HL-60 (cell line): Measurements from ENCODE around the gene PSMG1.

Experiments used
- DNase-seq, 2 experiments: peaks; one replicate each; pipeline ENCODE4 v3.0.0-alpha.2; 2010 to 2020; ENCODE audit warnings: low read depth in 1 of 2, low spot score in 1 of 2
- H3K27ac ChIP-seq: fragments of 250-450 bp; sonication (Bioruptor Pico); replicated peaks from 2 replicates; pipeline ENCODE4 v1.5.1; 2020; ENCODE audit warnings: mild to moderate bottlenecking, moderate library complexity
- H3K27me3 ChIP-seq: fragments of 250-450 bp; sonication (Bioruptor Pico); 2 replicates; pipeline ENCODE4 v1.5.1; 2021; ENCODE audit warnings: mild to moderate bottlenecking, moderate library complexity; ENCODE audit not compliant: insufficient read depth, poor library complexity, severe bottlenecking
- H3K4me3 ChIP-seq: replicated peaks from 2 replicates; pipeline ENCODE4 v1.5.1; 2011; ENCODE audit warnings: mild to moderate bottlenecking, control low read depth, low read length; ENCODE audit not compliant: insufficient read depth
- GABPA ChIP-seq: IDR thresholded peaks from 2 replicates; pipeline ENCODE4 v1.6.1; 2012; ENCODE audit warnings: low read depth
- POLR2AphosphoS5 ChIP-seq: IDR thresholded peaks from 2 replicates; pipeline ENCODE4 v1.6.1; 2012; ENCODE audit warnings: low read depth
- SPI1 ChIP-seq: IDR thresholded peaks from 2 replicates; pipeline ENCODE4 v1.6.1; 2012; ENCODE audit warnings: low read depth, mild to moderate bottlenecking, borderline replicate concordance
- TF ChIP-seq, protein P1 (sequence below): IDR thresholded peaks from one replicate; pipeline ENCODE4 v1.5.1; 2011; ENCODE audit warnings: low read length, control low read depth, inconsistent platforms; ENCODE audit not compliant: insufficient read depth
- TF ChIP-seq, protein P2 (sequence below): IDR thresholded peaks from 2 replicates; pipeline ENCODE4 v1.6.1; 2012; ENCODE audit warnings: low read depth; ENCODE audit not compliant: insufficient replicate concordance

Gene PSMG1

DNA sequence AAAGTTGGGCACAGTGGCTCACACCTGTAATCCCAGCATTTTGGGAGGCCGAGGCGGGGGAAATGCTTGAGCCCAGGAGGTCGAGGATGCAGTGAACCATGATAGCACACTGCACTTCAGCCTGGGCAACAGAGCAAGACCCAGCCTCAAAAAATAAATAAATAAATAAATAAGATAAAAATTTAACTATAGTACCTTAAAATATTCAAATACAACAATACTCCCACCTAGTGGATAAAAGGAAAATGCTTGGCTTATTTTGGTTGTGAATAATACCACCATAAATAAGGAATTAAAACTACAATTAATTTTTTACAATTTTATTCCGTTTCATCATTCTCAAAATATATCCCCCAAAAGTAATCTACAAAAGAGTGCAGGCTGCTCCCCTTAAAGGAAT, 8.1 kb downstream of the PSMG1 start:
- DNase-seq, result no peak
- TF ChIP-seq GABPA, result no peak
- TF ChIP-seq, protein P1, sequence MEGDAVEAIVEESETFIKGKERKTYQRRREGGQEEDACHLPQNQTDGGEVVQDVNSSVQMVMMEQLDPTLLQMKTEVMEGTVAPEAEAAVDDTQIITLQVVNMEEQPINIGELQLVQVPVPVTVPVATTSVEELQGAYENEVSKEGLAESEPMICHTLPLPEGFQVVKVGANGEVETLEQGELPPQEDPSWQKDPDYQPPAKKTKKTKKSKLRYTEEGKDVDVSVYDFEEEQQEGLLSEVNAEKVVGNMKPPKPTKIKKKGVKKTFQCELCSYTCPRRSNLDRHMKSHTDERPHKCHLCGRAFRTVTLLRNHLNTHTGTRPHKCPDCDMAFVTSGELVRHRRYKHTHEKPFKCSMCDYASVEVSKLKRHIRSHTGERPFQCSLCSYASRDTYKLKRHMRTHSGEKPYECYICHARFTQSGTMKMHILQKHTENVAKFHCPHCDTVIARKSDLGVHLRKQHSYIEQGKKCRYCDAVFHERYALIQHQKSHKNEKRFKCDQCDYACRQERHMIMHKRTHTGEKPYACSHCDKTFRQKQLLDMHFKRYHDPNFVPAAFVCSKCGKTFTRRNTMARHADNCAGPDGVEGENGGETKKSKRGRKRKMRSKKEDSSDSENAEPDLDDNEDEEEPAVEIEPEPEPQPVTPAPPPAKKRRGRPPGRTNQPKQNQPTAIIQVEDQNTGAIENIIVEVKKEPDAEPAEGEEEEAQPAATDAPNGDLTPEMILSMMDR, result peak; percentile 20
- Histone ChIP-seq H3K4me3 (no peak overlapping the region), H3K27me3 (no peaks in the 10 kb centered on the region), H3K27ac (no peak overlapping the region)

DNA sequence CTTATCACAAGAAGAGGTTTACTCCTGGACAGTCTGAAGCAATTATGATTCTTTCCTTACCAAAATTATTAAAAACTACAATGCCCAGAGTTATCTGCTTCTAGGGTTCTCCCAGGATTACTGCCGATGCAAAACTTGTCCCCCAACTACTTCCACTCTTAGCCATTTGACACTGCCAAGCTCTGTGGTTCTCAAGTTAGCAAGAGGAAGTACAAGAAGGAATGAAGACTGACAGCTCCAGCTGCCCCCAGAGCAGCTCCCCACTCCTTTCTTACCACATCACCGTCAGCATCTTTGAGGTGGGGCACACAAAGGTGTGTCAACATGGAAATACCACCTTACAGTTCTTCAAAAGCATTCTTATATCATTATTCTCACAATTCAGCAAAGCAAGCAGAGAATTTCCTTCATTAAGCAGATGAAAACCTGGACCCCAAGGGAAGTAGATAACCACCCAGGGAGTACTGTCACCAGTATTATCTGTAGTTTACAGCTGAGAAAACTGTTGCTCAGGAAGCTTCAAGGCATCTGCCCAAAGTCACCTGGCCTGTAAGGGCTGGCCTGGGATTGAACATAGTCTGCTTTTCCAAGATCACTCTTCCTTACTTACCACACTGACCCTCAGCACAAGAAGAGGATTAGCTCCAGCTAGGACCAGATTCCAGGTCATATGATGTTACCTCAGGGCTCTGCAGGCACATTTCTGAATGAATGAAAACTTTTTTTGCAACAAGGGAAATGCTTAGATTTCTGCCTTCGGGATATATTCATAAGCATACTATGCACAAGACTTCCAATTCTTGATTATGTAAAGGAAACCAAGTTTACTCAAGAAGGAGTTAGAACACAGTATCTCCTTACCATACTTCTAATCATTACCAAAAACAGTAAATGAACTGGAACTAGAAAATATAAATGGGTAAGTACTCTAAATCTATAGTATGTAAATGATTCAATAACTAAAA, 9.3 kb downstream of the PSMG1 start:
- peak in 1 of 2 experiments; percentile 21 for DNase-seq

DNA sequence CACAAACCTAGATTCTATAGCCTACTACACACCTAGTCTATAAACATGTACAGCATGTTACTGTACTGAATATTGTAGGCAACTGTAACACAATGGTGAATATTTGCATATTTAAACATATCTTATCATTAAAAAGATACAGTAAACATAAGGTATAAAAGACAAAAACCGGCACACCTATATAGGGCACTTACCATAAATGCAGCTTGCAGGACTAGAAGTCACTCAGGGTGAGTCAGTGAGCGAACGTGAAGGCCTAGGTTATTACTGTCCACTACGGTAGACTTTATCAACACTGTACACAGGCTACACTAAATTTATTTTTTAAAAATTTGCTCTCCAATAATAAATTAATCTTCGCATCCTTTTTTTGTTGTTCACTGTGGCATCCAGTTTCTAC, 13.3 kb downstream of the PSMG1 start:
- no peak for DNase-seq
- TF ChIP-seq SPI1 (no peak), POLR2AphosphoS5 (no peak), GABPA (no peak)
- TF ChIP-seq, protein P1, result no peak
- TF ChIP-seq, protein P2, sequence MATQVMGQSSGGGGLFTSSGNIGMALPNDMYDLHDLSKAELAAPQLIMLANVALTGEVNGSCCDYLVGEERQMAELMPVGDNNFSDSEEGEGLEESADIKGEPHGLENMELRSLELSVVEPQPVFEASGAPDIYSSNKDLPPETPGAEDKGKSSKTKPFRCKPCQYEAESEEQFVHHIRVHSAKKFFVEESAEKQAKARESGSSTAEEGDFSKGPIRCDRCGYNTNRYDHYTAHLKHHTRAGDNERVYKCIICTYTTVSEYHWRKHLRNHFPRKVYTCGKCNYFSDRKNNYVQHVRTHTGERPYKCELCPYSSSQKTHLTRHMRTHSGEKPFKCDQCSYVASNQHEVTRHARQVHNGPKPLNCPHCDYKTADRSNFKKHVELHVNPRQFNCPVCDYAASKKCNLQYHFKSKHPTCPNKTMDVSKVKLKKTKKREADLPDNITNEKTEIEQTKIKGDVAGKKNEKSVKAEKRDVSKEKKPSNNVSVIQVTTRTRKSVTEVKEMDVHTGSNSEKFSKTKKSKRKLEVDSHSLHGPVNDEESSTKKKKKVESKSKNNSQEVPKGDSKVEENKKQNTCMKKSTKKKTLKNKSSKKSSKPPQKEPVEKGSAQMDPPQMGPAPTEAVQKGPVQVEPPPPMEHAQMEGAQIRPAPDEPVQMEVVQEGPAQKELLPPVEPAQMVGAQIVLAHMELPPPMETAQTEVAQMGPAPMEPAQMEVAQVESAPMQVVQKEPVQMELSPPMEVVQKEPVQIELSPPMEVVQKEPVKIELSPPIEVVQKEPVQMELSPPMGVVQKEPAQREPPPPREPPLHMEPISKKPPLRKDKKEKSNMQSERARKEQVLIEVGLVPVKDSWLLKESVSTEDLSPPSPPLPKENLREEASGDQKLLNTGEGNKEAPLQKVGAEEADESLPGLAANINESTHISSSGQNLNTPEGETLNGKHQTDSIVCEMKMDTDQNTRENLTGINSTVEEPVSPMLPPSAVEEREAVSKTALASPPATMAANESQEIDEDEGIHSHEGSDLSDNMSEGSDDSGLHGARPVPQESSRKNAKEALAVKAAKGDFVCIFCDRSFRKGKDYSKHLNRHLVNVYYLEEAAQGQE, result no peak
- Histone ChIP-seq H3K27me3 (no peaks in the 10 kb centered on the region), H3K27ac (no peak overlapping the region), H3K4me3 (no peak overlapping the region)

More for the DNA sequence above, 9.3 kb downstream of the PSMG1 start:
- H3K4me3 ChIP-seq, result no peak overlapping the region
- no peak overlapping the region for H3K27ac ChIP-seq
- TF ChIP-seq, protein P2, result no peak
- TF ChIP-seq POLR2AphosphoS5 (no peak), SPI1 (no peak; the same call in 1 of the 2 replicates), GABPA (no peak)
- TF ChIP-seq, protein P1, result no peak
- H3K27me3 ChIP-seq, result no peaks in the 10 kb centered on the region
